B cell (primary cell): ENCODE data around the gene PPT2. TPM values are rescaled to one million over a fixed set of nuclear protein-coding genes. Genes with fewer than 3 reads are reported as not detected.

Source experiments
- ATAC-seq: fragments of 200-7000 bp; cut with Tn5 transposase; one replicate; pipeline ENCODE4 v1.10.0; 2021; ENCODE audit warnings: low read depth, mild to moderate bottlenecking, moderate number of reproducible peaks, moderate library complexity
- CTCF ChIA-PET: fragments of 350-600 bp; sonication (Branson Sonifier 250); formaldehyde crosslinking; loops from one replicate; lab custom pipeline; 2021; ENCODE audit warnings: antibody characterized with exemption, inconsistent platforms; lab: Charles Lee
- POLR2A ChIA-PET: fragments of 350-600 bp; sonication (Branson Sonifier 250); formaldehyde crosslinking; loops from one replicate; lab custom pipeline; 2021; ENCODE audit warnings: antibody characterized with exemption; lab: Charles Lee
- DNase-seq: peaks from one replicate; pipeline ENCODE4 v3.0.0; 2013
- H2AFZ ChIP-seq: 2 replicates; pipeline ENCODE4 v1.6.1; 2012; ENCODE audit warnings: mild to moderate bottlenecking, low read depth, low read length; ENCODE audit not compliant: insufficient read depth, poor library complexity, severe bottlenecking
- H3K27ac ChIP-seq, 2 donors: 1 replicate in 1 of 2; 2 replicates in 1 of 2; pipeline ENCODE4 v1.5.1; 2012 to 2013; ENCODE audit warnings: low read length in 2 of 2, mild to moderate bottlenecking in 2 of 2, moderate library complexity in 1 of 2
- H3K27me3 ChIP-seq, 4 experiments: fragments of 200-600 bp in 1 of 4; sonication (generic) in 1 of 4; replicated peaks in 1 of 4; 1 replicate in 2 of 4; 2 replicates in 2 of 4; pipeline versions ENCODE4 v1.6.1 to v1.7.0; 2013 to 2016; ENCODE audit warnings: low read length in 3 of 4, mild to moderate bottlenecking in 2 of 4, mixed read lengths in 1 of 4, moderate library complexity in 1 of 4; ENCODE audit not compliant: insufficient read depth in 4 of 4, control insufficient read depth in 3 of 4; ENCODE audit errors: control extremely low read depth in 1 of 4
- H3K36me3 ChIP-seq, 2 experiments: replicated peaks in 1 of 2; 1 replicate in 1 of 2; 2 replicates in 1 of 2; pipeline versions ENCODE4 v1.6.1 to v1.7.1; 2013; ENCODE audit warnings: low read length in 1 of 2; ENCODE audit not compliant: insufficient read depth in 2 of 2, control insufficient read depth in 1 of 2; ENCODE audit errors: control extremely low read depth in 1 of 2, extremely low read depth in 1 of 2
- H3K4me1 ChIP-seq, 2 donors: fragments of 200-600 bp in 1 of 2; sonication (generic) in 1 of 2; 1 replicate in 1 of 2; 2 replicates in 1 of 2; pipeline versions ENCODE4 v1.5.1 to v1.6.1; 2013 to 2017; ENCODE audit warnings: low read length in 2 of 2; ENCODE audit not compliant: control insufficient read depth in 2 of 2, insufficient read depth in 2 of 2
- H3K4me2 ChIP-seq: replicated peaks from 2 replicates; pipeline ENCODE3; 2012; ENCODE audit warnings: mild to moderate bottlenecking, low read depth, low read length; ENCODE audit not compliant: poor library complexity, severe bottlenecking
- H3K4me3 ChIP-seq, 5 experiments: fragments of 200-600 bp in 1 of 5; sonication (generic) in 1 of 5; 1 replicate in 3 of 5; 2 replicates in 2 of 5; pipeline versions ENCODE4 v1.5.1 to v1.7.0; 2011 to 2016; ENCODE audit warnings: low read length in 4 of 5, mild to moderate bottlenecking in 4 of 5, low read depth in 2 of 5, control low read depth in 1 of 5, moderate library complexity in 1 of 5; ENCODE audit not compliant: insufficient read depth in 1 of 5; ENCODE audit errors: control extremely low read depth in 1 of 5, extremely low read depth in 1 of 5
- H3K79me2 ChIP-seq: fragments of 200-600 bp; sonication (generic); one replicate; pipeline ENCODE4 v1.6.0; 2016; ENCODE audit warnings: low read length; ENCODE audit not compliant: control insufficient read depth, insufficient read depth
- H3K9ac ChIP-seq: fragments of 200-600 bp; sonication (generic); 2 replicates; pipeline ENCODE4 v1.6.1; 2017; ENCODE audit warnings: mild to moderate bottlenecking, low read length, moderate library complexity
- H3K9me3 ChIP-seq, 3 donors: one replicate each; pipeline versions ENCODE4 v1.6.1 to v1.7.1; 2013; ENCODE audit warnings: low read length in 2 of 3; ENCODE audit not compliant: control insufficient read depth in 2 of 3, insufficient read depth in 1 of 3; ENCODE audit errors: control extremely low read depth in 1 of 3
- H4K20me1 ChIP-seq: 2 replicates; pipeline ENCODE4 v1.6.0; 2012; ENCODE audit warnings: mild to moderate bottlenecking, low read length; ENCODE audit not compliant: insufficient read depth, control insufficient read depth, poor library complexity, severe bottlenecking
- H3K27ac Mint-ChIP-seq: one replicate; pipeline ENCODE4 v1.8.0; 2021; ENCODE audit warnings: mixed read lengths
- H3K27me3 Mint-ChIP-seq: one replicate; pipeline ENCODE4 v1.8.0; 2021; ENCODE audit warnings: mixed read lengths
- H3K4me1 Mint-ChIP-seq: one replicate; pipeline ENCODE4 v1.8.0; 2021; ENCODE audit warnings: mixed read lengths
- H3K4me3 Mint-ChIP-seq: one replicate; pipeline ENCODE4 v1.8.0; 2021; ENCODE audit warnings: mixed read lengths
- H3K9me3 Mint-ChIP-seq: one replicate; pipeline ENCODE4 v1.8.0; 2022; ENCODE audit warnings: mixed read lengths; ENCODE audit not compliant: insufficient read depth
- EZH2 ChIP-seq: IDR thresholded peaks from 2 replicates; pipeline ENCODE4 v1.6.1; 2012; ENCODE audit warnings: borderline replicate concordance, low read depth, mild to moderate bottlenecking, moderate library complexity, low read length; ENCODE audit not compliant: insufficient read depth, poor library complexity, severe bottlenecking
- WGBS: methylation state at CpG from one replicate; pipeline ENCODE4 v1.1.5; 2013; ENCODE audit warnings: missing lambda C conversion rate; ENCODE audit not compliant: insufficient coverage; 5-methylcytosine and 5-hydroxymethylcytosine counted together
- intact Hi-C: fragments of 100-400 bp; cut with micrococcal nuclease; formaldehyde crosslinking; loops from one replicate; pipeline ENCODE4 v1.10.0; 2022
- polyA plus RNA-seq: library from polyadenylated mRNA; depleted of rRNA; stranded (reverse); fragments of >200 nt; gene quantifications from 2 replicates; pipeline ENCODE4 v1.2.3, GENCODE V29; 2012
- total RNA-seq, 2 donors: library from RNA; stranded (reverse); fragments of 120-200 nt in 1 of 2; gene quantifications; 1 replicate in 1 of 2; 2 replicates in 1 of 2; pipeline versions ENCODE4 v1.2.3 to v1.2.4, GENCODE V29; 2013 to 2022
- TF ChIP-seq, protein P1 (sequence below): fragments of 200-600 bp; IDR thresholded peaks from one replicate; pipeline ENCODE4 v1.8.0; 2022; ENCODE audit warnings: antibody characterized with exemption, mild to moderate bottlenecking

Gene PPT2
- total and polyA plus RNA-seq, 2 donors (not counting 1 experiment from before 2014, with no cell fraction given): 1.2 to 4.2 TPM

DNA sequence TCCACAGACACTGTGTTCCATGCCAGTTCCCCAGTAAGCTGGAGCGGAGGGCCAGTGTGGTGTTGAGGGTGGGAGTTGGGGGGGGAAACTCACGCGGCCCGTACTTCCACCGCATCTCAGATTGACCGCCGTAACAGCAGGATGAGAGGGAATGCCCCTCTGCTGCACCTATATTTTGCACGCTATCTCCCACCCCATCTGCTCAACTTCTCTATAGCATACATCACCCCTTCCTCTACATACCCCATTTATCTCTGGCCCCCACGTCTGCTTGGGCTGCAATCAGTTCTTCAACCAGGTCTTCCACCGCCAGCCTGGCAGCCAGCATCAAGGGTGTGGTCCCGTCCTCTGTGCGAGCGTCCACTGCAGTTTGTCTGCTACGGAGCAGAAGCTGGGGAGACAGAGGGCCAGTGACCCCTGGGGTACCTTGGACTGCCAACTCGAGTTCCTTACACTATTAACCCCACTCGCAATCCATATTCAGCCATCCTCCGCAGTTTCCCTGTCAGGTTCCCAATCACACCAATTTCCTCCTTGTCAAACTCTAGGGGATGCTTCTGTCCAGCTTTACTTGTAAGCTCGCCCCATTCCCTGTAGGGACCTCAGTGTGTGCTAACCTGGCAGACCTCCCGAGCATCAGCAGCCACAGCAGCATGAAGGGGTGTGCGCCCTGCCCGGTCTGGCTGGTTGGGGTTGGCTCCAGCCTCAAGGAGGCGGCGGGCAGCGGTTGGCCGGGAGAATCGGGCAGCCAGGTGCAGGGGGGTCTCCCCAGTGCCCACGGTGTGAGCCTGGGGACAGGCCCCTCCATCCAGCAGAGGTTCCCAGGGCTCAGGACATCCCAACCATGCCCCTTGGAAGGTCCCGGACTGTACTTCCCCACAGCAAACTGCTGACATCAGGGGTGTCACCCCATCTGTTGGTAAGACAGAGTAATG lies 43.0 kb downstream of the PPT2 start:
- H3K4me2 ChIP-seq: peak overlapping the region; percentile 91
- H3K27me3 Mint-ChIP-seq: no peaks in the 10 kb centered on the region
- H3K4me1 Mint-ChIP-seq: peaks cover 46% of the 10 kb centered on the region
- intact Hi-C loops: loop anchor here (2.0 to 10.0 kb wide), 9 partner anchors 50 to 775 kb away; partner anchors contain the start of genes BAG6, CLIC1, CSNK2B and EHMT2
- H3K4me1 ChIP-seq: peaks cover 32 to 43% of the 10 kb centered on the region in 2 donors
- peaks cover 0 to under 1% of the 10 kb centered on the region in 2 experiments for H3K36me3 ChIP-seq
- ATAC-seq: no peak
- CTCF ChIA-PET: interaction anchor here (0.6 to 1.6 kb wide), 7 partner anchors 15 to 79 kb away, joined by 3 to 7 read pairs (median 4); partner anchors contain the start of gene AGPAT1
- no peaks in the 10 kb centered on the region for H4K20me1 ChIP-seq
- H3K27ac Mint-ChIP-seq: peak overlapping the region; percentile 99
- H3K9me3 ChIP-seq: no peaks in the 10 kb centered on the region
- peaks cover 12% of the 10 kb centered on the region for H3K79me2 ChIP-seq
- H3K4me3 Mint-ChIP-seq: peak overlapping the region; percentile 95
- TF ChIP-seq, protein P1, sequence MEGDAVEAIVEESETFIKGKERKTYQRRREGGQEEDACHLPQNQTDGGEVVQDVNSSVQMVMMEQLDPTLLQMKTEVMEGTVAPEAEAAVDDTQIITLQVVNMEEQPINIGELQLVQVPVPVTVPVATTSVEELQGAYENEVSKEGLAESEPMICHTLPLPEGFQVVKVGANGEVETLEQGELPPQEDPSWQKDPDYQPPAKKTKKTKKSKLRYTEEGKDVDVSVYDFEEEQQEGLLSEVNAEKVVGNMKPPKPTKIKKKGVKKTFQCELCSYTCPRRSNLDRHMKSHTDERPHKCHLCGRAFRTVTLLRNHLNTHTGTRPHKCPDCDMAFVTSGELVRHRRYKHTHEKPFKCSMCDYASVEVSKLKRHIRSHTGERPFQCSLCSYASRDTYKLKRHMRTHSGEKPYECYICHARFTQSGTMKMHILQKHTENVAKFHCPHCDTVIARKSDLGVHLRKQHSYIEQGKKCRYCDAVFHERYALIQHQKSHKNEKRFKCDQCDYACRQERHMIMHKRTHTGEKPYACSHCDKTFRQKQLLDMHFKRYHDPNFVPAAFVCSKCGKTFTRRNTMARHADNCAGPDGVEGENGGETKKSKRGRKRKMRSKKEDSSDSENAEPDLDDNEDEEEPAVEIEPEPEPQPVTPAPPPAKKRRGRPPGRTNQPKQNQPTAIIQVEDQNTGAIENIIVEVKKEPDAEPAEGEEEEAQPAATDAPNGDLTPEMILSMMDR: no peak
- no peak for TF ChIP-seq EZH2
- POLR2A ChIA-PET: interaction anchor here (0.5 to 1.8 kb wide), 12 partner anchors 9 to 1127 kb away, joined by 3 to 25 read pairs (median 5); partner anchors contain the start of genes AGPAT1, ATF6B, FKBPL and RNF5
- H3K4me3 ChIP-seq: peak overlapping the region in 4 of 5 experiments; percentile 89 to 99 (median 94)
- H2AFZ ChIP-seq: peak overlapping the region; percentile 65
- WGBS: 57% methylated on average over 23 of the region's 28 CpGs
- H3K27me3 ChIP-seq: no peaks in the 10 kb centered on the region
- peak; percentile 70 for DNase-seq
- H3K9me3 Mint-ChIP-seq: no peaks in the 10 kb centered on the region
- H3K9ac ChIP-seq: peak overlapping the region; percentile 99
- H3K27ac ChIP-seq: peak overlapping the region; percentile 99 to 100
